Measurements from ENCODE around the gene MAN1C1.

The MAN1C1 gene

GRCh38 chr1:25671929-25672328 is 55.3 kb downstream of the MAN1C1 start:
- H3K4me3 ChIP-seq (ENCODE audit: low read length) = no peak overlapping the region

GRCh38 chr1:25672763-25673409 is 56.3 kb downstream of the MAN1C1 start:
- Histone ChIP-seq H3K9ac (ENCODE audit: low read depth, low read length) (no peak overlapping the region), H3K4me1 (ENCODE audit: insufficient read depth, low read length) (no peaks in the 10 kb centered on the region), H3K9me3 (ENCODE audit: insufficient read depth, low read depth, low read length) (no peaks in the 10 kb centered on the region), H3K27ac (ENCODE audit: low read length) (no peak overlapping the region), H3K4me3 (ENCODE audit: low read length) (no peak overlapping the region), H3K27me3 (ENCODE audit: insufficient read depth, low read length) (no peaks in the 10 kb centered on the region), H3K36me3 (ENCODE audit: insufficient read depth, low read depth, low read length) (no peaks in the 10 kb centered on the region)

More at GRCh38 chr1:25671929-25672328, 55.3 kb downstream of the MAN1C1 start:
- H3K4me1 ChIP-seq (ENCODE audit: insufficient read depth, low read length) = peaks cover under 1% of the 10 kb centered on the region; the same call in 1 of the 2 replicates
- no peak overlapping the region for H3K9ac ChIP-seq (ENCODE audit: low read depth, low read length)
- no peaks in the 10 kb centered on the region for H3K36me3 ChIP-seq (ENCODE audit: insufficient read depth, low read depth, low read length)
- no peaks in the 10 kb centered on the region for H3K27me3 ChIP-seq (ENCODE audit: insufficient read depth, low read length)
- H3K27ac ChIP-seq (ENCODE audit: low read length) = no peak overlapping the region
- H3K9me3 ChIP-seq (ENCODE audit: insufficient read depth, low read depth, low read length) = no peaks in the 10 kb centered on the region

GRCh38 chr1:25673456-25673855 is 56.9 kb downstream of the MAN1C1 start:
- H3K36me3 ChIP-seq (ENCODE audit: insufficient read depth, low read depth, low read length) = no peaks in the 10 kb centered on the region
- H3K27ac ChIP-seq (ENCODE audit: low read length) = no peak overlapping the region
- no peak overlapping the region for H3K9ac ChIP-seq (ENCODE audit: low read depth, low read length)
- H3K4me1 ChIP-seq (ENCODE audit: insufficient read depth, low read length) = no peaks in the 10 kb centered on the region
- no peaks in the 10 kb centered on the region for H3K27me3 ChIP-seq (ENCODE audit: insufficient read depth, low read length)
- no peak overlapping the region for H3K4me3 ChIP-seq (ENCODE audit: low read length)
- no peaks in the 10 kb centered on the region for H3K9me3 ChIP-seq (ENCODE audit: insufficient read depth, low read depth, low read length)

GRCh38 chr1:25673962-25674806 is 57.6 kb downstream of the MAN1C1 start:
- Histone ChIP-seq H3K27me3 (ENCODE audit: insufficient read depth, low read length) (no peaks in the 10 kb centered on the region), H3K9ac (ENCODE audit: low read depth, low read length) (no peak overlapping the region), H3K4me3 (ENCODE audit: low read length) (no peak overlapping the region), H3K9me3 (ENCODE audit: insufficient read depth, low read depth, low read length) (no peaks in the 10 kb centered on the region), H3K36me3 (ENCODE audit: insufficient read depth, low read depth, low read length) (no peaks in the 10 kb centered on the region), H3K27ac (ENCODE audit: low read length) (no peak overlapping the region), H3K4me1 (ENCODE audit: insufficient read depth, low read length) (no peaks in the 10 kb centered on the region)

GRCh38 chr1:25674807-25675084 is 58.2 kb downstream of the MAN1C1 start:
- Histone ChIP-seq H3K4me1 (ENCODE audit: insufficient read depth, low read length) (no peaks in the 10 kb centered on the region), H3K27ac (ENCODE audit: low read length) (no peak overlapping the region), H3K9me3 (ENCODE audit: insufficient read depth, low read depth, low read length) (no peaks in the 10 kb centered on the region), H3K9ac (ENCODE audit: low read depth, low read length) (no peak overlapping the region), H3K36me3 (ENCODE audit: insufficient read depth, low read depth, low read length) (no peaks in the 10 kb centered on the region), H3K4me3 (ENCODE audit: low read length) (no peak overlapping the region), H3K27me3 (ENCODE audit: insufficient read depth, low read length) (no peaks in the 10 kb centered on the region)

- Histone ChIP-seq H3K27ac (ENCODE audit: low read length) (no peak overlapping the region), H3K36me3 (ENCODE audit: insufficient read depth, low read depth, low read length) (no peaks in the 10 kb centered on the region), H3K9me3 (ENCODE audit: insufficient read depth, low read depth, low read length) (no peaks in the 10 kb centered on the region), H3K27me3 (ENCODE audit: insufficient read depth, low read length) (no peaks in the 10 kb centered on the region), H3K4me3 (ENCODE audit: low read length) (no peak overlapping the region), H3K9ac (ENCODE audit: low read depth, low read length) (no peak overlapping the region), H3K4me1 (ENCODE audit: insufficient read depth, low read length) (no peaks in the 10 kb centered on the region)
Measured at GRCh38 chr1:25675729-25676476, 59.3 kb downstream of the MAN1C1 start.

- no peak overlapping the region for H3K27ac ChIP-seq (ENCODE audit: low read length)
Measured at GRCh38 chr1:25676488-25676887, 59.9 kb downstream of the MAN1C1 start.

GRCh38 chr1:25677193-25677773 is 60.7 kb downstream of the MAN1C1 start:
- Histone ChIP-seq H3K4me1 (ENCODE audit: insufficient read depth, low read length) (no peaks in the 10 kb centered on the region), H3K36me3 (ENCODE audit: insufficient read depth, low read depth, low read length) (no peaks in the 10 kb centered on the region), H3K27me3 (ENCODE audit: insufficient read depth, low read length) (no peaks in the 10 kb centered on the region), H3K9me3 (ENCODE audit: insufficient read depth, low read depth, low read length) (no peaks in the 10 kb centered on the region), H3K27ac (ENCODE audit: low read length) (no peak overlapping the region), H3K9ac (ENCODE audit: low read depth, low read length) (no peak overlapping the region), H3K4me3 (ENCODE audit: low read length) (no peak overlapping the region)

More at GRCh38 chr1:25676488-25676887, 59.9 kb downstream of the MAN1C1 start:
- Histone ChIP-seq H3K9me3 (ENCODE audit: insufficient read depth, low read depth, low read length) (no peaks in the 10 kb centered on the region), H3K4me1 (ENCODE audit: insufficient read depth, low read length) (no peaks in the 10 kb centered on the region), H3K4me3 (ENCODE audit: low read length) (no peak overlapping the region), H3K36me3 (ENCODE audit: insufficient read depth, low read depth, low read length) (no peaks in the 10 kb centered on the region), H3K9ac (ENCODE audit: low read depth, low read length) (no peak overlapping the region), H3K27me3 (ENCODE audit: insufficient read depth, low read length) (no peaks in the 10 kb centered on the region)

- H3K9me3 ChIP-seq (ENCODE audit: insufficient read depth, low read depth, low read length) = no peaks in the 10 kb centered on the region
- H3K9ac ChIP-seq (ENCODE audit: low read depth, low read length) = no peak overlapping the region
- no peak overlapping the region for H3K4me3 ChIP-seq (ENCODE audit: low read length)
- no peaks in the 10 kb centered on the region for H3K27me3 ChIP-seq (ENCODE audit: insufficient read depth, low read length)
- H3K27ac ChIP-seq (ENCODE audit: low read length) = no peak overlapping the region
- no peaks in the 10 kb centered on the region for H3K36me3 ChIP-seq (ENCODE audit: insufficient read depth, low read depth, low read length)
- no peaks in the 10 kb centered on the region for H3K4me1 ChIP-seq (ENCODE audit: insufficient read depth, low read length)
Measured at GRCh38 chr1:25679171-25679570, 62.6 kb downstream of the MAN1C1 start.

- Histone ChIP-seq H3K27me3 (ENCODE audit: insufficient read depth, low read length) (no peaks in the 10 kb centered on the region), H3K4me3 (ENCODE audit: low read length) (no peak overlapping the region), H3K4me1 (ENCODE audit: insufficient read depth, low read length) (no peaks in the 10 kb centered on the region), H3K9ac (ENCODE audit: low read depth, low read length) (no peak overlapping the region), H3K36me3 (ENCODE audit: insufficient read depth, low read depth, low read length) (no peaks in the 10 kb centered on the region), H3K9me3 (ENCODE audit: insufficient read depth, low read depth, low read length) (no peaks in the 10 kb centered on the region), H3K27ac (ENCODE audit: low read length) (no peak overlapping the region)
Measured at GRCh38 chr1:25680701-25681100, 64.1 kb downstream of the MAN1C1 start.

GRCh38 chr1:25682059-25682601 is 65.5 kb downstream of the MAN1C1 start:
- Histone ChIP-seq H3K9ac (ENCODE audit: low read depth, low read length) (no peak overlapping the region), H3K9me3 (ENCODE audit: insufficient read depth, low read depth, low read length) (no peaks in the 10 kb centered on the region), H3K36me3 (ENCODE audit: insufficient read depth, low read depth, low read length) (no peaks in the 10 kb centered on the region), H3K4me1 (ENCODE audit: insufficient read depth, low read length) (no peaks in the 10 kb centered on the region), H3K27ac (ENCODE audit: low read length) (no peak overlapping the region), H3K27me3 (ENCODE audit: insufficient read depth, low read length) (no peaks in the 10 kb centered on the region), H3K4me3 (ENCODE audit: low read length) (no peak overlapping the region)
